HuH-7 (cell line): Measurements from ENCODE around the gene SLC28A1.

Experiments used
- DNase-seq: peaks from one replicate; pipeline ENCODE4 v3.0.0; 2011; ENCODE audit warnings: low spot score

SLC28A1 gene

DNA sequence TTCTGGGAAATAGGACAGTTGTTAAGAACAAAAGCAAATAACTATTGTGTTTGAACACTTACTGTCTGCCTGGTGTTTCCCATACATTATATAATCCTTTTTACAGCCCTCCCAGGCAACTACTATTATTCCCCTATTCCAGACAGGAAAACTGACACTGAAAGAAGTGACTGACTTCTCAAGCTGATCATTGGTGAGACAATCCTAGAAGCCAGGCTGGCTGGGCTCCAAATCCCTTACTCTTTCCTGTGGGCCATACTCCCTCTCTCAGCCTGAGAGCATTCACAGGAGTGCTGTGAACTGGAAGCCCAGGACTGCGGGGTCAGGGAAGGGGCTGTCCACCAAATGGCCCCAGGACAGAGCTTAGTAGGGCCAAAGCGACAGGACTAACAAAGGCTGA, 58.0 kb downstream of the SLC28A1 start:
- DNase-seq: no peak

DNA sequence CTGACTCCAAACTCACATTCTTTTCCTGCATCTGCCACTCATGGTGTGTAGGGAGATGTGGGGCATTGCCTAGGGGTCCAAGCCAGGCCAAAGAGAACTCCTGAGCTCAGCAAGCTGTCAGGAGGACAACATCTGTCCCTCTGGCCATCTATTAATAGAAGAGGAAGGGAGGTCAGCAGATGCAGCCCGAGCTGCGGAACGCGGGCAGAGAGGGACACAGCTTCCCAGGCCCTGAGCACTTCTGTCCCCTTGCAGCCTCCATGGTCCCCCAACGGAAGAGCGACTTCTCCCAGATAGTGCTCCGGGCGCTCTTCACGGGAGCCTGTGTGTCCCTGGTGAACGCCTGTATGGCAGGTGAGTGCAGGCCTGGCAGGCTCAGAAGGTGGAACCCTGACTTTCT, 59.8 kb downstream of the SLC28A1 start:
- DNase-seq: no peak

DNA sequence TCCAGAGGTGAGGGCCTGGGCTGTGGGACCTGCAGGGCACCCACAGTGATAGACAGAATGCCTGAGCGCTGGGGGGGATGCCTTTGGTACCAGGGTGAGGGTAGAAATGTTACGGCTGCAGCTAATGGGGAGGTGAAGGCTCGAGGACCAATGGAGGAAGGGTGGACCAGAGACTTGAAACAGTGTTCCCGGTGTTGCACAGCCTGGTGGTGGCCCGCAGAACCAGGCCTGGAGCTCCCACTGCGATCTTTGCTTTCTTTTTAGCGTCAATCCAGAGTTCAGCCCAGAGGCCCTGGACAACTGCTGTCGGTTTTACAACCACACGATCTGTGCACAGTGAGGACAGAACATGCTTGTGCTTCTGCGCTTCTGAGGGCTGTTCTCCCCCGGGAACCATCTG, 60.4 kb downstream of the SLC28A1 start:
- no peak for DNase-seq

DNA sequence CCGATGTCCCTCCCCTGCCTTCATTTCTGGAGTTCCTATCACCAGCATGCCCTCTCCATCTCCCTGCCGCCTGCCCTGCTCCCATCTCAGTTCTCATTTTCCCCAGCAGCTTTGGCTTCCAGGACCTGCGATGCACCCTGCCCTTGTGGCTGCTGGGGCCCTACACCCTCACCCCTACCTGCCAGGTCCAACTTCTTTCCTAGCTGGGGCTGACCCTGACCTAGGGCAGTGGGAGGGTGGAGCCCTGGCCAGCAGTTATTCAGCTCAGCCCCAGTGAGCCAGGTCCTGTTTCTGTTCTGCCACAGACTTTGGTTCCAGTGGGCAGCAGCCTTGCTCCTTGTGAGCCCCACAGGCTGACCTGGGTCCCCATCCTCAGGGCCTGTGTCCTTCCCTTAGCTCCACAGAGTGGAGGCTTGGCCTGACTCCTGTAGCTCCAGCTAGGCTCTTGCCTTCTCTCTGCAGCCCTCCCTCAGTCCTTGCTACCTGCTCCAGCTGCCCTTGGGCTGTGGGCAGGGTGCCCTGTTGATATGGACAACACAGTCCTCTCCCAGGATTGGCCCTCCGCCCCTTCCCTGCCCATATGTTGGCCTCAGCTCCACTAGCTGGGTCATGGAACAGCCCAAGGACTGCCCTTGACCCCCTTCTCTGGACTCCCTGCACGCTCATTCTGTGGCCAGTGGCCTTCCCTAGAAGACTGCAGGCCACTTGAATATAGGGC, 62.5 kb downstream of the SLC28A1 start:
- DNase-seq: no peak

DNA sequence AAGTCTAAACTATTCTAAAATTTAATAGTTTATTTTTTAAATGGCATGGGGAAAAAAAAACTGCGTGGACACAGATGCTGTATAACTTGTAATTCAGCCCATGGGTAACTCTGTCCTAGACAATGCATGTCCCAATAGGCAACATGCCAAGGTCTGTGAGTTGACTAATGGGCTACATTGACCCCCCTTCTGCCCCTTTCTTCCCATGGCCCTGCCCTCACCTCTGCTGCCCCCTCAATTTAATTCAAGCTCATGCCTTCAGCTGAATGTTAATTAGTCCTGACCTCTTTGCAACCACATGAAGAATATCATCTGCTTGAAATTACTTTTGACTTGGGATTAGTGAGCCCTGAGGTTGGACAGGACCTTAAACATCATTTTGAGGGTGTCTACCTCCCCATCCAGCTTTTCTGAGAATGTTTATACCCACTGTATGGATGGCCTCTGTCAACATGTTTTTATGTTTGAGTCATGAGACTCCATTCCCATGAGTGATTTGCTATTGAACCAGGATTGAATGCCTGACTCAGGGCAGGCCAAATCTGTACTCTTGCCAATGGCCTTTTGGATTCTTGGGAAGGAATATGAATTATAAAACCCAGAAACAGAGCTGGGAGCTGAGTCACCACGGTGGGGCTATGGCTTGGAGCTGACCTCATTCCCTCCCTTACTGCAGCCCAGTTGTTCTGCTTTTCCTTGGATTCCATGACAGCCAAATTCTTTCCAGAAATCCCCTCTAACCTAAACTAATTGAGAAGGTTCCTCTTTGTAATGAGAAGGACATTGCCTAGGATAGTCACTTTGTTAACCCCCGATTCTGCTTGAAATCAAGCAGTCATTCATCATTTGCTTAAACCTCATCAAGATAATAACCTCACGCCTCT, 63.7 kb downstream of the SLC28A1 start:
- no peak for DNase-seq

DNA sequence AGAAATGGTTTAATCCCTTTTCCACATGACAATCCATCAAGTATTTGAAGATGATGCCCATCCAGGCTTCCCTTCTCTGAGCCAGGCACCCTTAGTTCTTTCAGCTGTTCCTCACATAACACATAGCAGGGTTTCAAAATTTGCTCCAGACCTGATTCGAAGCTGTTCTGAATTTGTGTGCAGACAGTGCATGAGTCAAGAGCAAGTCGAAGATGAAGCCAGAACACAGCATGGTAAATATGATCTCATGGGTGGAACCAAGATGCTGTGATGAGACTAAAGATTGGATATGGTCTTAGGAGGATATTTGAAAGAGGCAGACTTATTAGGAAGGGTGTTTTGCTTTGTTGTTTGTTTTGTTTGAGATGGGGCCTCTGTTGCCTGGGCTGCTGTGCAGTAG, 64.6 kb downstream of the SLC28A1 start:
- no peak for DNase-seq

DNA sequence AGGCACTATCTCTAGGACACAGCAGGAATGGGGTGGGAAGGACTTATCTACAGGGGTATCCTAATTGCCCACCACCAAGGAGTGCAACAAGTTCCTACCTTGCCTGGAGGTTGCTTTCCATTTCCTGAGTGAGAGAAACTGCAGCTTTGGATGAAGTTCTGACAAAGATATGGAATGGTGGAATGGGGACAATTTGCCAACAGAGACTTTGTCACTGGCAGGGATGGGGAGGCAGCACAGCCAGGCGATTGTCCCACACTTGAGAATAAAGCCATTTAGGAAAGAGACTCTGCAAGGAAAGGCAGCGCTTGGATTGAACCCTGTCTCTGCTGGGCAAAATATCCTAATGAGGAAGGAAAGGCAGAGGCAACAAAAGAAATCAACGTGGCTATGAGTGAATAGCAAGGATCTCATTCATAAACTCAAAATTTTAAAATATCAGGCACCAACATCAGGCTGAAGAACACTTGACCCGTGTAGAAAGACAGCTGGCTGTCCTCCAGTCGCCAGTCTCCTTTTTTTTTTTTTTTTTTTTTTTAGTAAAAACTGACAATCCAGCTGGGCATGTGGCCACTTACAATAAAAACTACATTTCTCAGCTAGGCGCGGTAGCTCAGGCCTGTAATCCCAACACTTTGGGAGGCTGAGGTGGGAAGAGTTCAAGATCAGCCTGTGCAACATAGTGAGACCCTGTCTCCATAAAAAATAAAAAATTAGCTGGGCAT, 65.5 kb downstream of the SLC28A1 start:
- no peak for DNase-seq

DNA sequence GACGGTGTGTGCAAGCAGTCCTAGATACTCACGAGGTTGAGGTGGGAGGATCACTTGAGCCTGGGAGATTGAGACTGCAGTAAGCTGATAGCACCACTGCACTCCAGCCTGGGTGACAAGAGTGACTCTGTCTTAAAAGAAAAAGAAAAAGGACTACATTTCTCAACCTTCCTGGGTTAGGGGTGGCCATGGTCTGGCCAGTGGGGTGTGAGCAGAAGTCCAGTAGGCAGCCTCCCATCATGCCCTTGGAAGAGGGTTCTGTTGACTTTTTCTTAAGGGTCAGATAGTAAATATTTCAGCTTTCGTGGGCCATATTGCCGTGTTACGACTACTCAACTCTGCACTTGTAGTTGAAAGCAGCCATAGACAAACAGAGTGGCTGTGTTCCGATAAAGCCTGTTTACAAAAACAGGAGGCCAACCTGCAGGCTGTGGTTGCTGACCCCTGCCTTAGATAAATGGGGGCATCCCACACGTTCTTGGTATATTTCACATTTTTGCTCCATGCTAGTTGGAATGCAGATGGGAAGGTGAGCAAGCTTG, 66.2 kb downstream of the SLC28A1 start:
- DNase-seq: no peak

DNA sequence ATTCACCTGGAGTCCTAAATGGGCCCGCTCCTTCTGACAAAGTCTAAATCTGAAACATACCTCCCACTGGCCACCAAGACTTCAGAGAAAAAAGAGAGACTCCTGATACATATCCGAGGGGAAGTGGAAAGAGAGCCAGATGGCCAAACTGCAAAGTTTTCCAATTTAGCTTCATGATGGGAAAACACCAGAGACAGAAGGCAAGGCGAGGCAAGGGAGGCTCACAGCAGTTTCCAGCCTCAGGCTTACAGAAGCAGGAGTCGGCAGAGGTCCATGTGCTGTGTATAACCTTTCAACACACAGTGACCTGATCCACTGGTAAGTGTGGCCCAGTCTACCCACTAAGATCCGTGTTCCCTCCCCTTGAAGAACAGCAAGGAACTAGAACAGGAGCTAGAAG, 67.3 kb downstream of the SLC28A1 start:
- no peak for DNase-seq

DNA sequence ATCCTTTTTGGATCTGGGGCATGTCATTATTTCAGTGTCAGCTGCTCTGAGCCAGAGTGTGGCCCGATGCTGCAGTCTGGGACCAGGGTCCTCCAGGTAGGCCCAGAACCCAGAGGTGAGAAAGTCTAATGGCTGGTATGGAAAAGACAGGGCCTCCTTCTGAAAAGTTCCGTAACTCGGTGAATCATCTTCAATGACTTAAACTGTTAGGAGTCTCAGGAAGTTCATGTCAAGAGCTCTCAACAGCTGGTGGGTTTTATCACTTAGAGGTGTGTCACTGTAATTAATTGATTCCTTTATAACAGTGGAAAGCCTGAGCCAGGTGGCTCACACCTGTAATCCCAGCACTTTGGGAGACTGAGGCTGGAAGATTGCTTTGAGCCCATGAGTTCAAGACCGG, 68.7 kb downstream of the SLC28A1 start:
- DNase-seq: no peak

DNA sequence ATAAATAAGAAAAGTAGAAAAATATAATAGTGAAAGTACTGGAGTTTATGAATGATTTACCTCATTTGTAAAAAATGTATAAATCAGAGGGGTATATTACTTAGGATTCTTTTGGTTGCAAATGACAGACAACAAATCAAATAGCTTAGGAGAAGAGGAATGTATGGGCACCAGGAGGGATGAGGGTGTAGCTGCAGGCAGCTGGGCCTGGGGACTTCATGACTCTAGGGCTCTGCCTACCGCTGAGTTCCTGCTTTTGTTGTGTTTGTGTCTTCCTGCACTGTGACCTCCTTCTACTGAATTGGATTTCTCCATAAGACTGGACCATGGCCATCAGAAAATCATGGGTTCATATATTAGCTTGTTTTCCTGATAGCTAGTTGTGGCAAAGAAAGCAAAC, 69.3 kb downstream of the SLC28A1 start:
- no peak for DNase-seq

DNA sequence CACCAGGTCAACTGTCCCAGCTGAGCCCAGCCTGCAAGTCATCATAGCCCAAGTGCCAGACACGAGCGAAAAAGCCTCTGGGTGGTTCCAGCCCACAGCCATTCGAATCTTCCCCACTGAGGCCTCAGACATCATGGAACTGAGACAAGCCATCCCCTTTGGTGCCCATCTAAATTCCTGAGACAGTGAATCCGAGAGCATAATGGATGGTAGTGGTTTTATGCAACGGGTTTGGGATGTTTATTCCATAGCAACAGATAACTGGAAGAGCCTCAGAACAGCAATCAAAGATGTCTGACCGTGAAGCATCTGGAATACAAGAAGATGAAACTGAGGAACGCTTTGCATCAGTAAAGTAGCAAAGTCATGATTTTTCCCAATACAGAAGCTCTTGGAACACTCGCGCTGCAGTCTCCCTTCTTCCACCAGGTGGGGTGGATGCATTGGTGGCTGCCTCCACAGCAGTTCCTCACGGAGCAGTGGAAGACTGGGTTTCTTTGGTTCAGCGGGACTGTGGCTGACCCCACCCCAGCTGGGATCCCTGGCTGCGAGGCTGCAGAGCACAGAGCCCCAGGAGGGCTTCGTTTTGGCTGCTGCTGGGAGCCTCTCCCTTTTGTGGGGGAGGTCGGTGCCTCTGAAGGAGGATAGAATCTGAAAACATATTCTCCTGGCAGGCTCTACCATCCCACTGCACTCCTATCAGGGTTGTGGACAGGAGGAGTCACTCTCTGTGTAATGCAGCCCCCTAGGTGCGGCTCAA, 70.8 kb downstream of the SLC28A1 start:
- peak; percentile 89 for DNase-seq

DNA sequence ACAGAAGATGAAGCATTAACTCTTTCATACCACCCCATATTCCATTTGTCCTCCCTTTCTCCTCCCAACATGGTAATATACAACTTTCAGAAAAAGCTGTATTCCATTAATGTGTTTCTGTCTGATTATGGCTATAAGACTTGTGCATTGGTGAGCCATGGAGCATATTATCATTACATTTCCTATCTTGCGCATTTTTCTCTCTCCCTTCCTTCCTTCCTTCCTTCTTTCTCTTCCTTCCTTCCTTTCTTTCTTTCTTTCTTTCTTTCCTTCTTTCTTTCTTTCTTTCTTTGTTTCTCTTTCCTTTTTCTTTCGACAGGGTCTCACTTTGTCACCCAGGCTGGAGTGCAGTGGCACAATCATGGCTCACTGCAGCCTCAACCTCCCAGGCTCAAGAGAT, 71.7 kb downstream of the SLC28A1 start:
- no peak for DNase-seq

DNA sequence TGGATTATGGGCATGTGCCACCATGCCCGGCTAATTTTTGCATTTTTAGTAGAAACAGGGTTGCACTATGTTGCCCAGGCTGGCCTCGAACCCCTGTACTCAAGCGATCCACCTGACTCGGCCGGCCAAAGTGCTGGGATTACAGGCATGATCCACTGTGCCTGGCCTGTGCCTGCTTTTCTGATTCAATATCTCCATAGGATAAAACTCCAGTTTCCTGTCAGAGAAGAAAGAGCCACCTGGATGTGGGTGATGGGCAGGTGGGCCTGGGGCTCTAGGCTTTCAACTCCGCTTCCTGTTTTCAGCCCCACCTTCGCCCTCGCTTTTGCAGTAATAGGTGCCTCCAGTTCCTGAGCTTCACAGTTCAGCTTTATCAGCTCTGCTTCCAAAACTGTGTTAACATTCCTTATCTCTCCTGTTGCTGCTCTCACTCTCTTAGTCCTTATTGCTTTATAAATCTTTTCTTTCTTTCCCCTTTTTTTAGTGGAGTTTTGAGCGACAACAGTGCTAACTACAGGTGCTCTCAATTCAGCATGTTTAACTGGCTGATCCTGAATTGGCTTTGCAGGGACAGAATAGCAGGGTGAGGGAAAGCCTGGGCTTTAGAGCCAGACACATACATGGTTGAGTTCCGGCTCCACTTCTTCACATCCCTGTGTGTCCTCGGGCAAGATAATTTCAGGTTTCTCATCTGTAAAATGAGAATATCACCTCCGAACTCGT, 76.1 kb downstream of the SLC28A1 start:
- DNase-seq: no peak

DNA sequence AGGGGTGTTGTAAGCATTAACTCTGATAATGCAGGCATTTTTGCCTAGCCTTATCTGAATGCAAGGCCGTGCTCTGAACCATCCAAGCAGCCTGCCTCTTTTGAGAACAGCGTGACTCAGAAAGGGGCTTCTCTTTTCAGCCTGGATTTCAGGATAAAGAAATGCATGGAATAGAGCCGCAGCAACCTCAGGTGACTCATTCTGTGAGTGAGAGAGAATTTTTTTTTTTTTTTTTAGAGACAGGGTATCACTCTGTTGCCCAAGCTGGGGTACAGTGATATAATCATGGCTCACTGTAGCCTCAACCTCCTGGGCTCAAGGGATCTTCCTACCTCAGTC, 76.6 kb downstream of the SLC28A1 start:
- DNase-seq: no peak

DNA sequence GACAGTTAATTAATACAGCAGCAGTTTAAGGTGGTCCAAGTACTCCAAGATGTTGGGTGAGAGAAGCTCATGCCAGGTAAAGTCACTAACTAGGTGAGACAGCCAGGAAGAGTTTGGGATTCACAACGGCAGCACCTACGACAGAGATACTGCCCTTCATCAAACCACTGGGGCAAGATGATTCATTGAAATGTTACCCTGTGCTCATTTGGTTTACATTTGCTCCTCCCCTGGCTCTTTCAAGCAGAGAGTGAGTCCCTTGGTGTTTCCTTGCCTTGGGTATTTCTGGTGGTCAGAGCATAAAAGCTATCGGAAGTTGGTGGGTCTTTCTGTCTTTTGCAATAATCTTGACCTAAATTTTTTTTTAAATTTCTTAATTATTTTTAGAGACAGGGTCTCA, 77.2 kb downstream of the SLC28A1 start:
- DNase-seq: no peak

DNA sequence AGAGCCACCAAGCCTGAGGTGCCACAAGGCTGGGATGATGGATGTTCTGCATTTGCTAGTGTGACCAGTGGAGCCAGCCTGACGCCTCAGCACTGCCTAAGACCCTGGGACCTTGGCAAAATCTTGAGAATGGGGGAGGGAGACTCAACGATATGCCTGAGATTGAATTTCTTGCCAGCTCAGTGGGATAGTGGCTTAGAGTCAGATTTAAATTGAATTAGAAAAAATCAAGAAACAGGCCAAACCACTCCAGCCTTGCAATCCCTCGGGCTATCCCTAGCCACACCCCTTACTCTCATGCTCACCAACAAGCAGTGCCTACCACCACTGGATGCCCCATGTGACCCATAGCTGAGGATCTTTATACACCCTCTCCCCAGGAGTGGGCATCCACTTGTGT, 78.5 kb downstream of the SLC28A1 start:
- no peak for DNase-seq

DNA sequence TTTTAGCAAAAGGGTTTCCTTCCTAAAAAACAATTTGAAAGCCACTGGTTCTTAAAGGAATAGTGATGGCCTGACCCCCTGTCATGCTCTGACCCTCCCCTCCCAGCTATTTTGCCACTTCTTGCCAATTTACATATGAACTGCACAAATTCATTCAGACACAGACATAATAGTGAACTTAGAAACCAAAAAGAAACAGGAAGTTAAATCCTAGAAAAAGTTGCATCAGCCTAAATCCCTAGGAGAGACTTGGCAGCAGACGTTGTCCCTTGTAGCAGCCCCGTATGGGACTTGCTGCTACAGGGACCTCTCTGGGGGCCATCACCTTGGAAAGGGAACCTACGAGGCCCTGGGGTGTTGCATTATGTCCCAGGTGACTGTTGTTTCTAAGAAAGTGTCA, 82.9 kb downstream of the SLC28A1 start:
- no peak for DNase-seq

DNA sequence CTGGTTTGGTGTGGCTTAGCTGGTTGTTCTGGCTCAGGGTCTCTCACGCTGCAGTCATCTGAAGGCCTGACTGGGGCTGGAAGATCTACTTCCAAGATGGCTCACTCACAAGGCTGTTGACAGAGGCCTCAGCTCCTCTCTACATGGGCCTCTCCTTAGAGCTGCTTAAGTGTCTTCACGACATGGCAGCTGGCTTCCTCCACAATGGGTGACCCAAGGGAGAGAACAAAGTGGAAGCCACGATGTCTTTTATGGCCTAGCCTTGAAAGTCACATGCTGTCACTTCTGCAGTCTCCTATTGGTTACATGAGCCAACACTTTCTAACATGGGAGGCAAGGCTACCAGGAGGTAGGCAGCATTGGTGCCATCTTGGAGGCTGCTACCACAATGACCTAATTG, 83.8 kb downstream of the SLC28A1 start:
- DNase-seq: no peak

DNA sequence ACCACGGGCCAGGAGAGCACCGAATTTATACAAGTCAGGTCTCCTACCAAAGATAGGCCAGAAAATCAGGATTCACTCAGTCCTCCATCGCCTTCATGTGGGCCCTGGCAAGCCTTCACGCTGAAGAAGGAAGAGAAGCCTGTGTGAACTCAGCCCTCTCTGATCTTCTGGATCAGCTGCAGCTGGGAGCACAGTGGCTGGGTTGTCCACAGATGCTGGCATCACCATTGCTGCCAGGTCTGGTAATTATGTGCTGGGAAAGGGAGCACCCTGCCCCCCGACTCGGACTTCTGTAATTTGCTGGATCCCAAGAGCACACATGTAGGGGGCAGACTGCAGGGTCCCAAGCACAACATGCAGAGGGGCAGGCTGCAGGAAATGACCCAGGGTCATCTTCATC, 84.8 kb downstream of the SLC28A1 start:
- DNase-seq: no peak

DNA sequence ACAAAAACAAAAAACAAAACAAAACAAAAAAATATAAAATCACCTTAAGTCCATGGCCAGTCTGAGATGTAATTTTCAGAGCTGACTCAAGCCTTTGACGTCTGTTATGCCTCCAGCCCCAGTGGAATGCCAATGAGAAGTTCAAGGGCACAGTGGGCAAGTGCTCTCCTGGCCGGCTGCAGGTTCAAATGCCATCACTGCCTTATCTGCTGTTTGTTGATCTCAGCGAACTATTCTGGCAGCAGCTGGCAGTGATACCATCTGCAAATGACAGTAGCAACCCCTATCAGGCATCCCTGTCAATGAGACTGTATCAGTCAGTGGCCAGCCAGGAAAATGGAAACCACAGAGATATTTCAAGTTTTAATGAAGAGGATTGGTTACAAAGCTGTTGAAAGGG, 86.4 kb downstream of the SLC28A1 start:
- no peak for DNase-seq
